ENCODE data around the gene PLAU. TPM values are rescaled to one million over a fixed set of nuclear protein-coding genes. Genes with fewer than 3 reads are reported as not detected.

The PLAU gene
- total and polyA plus RNA-seq, 2 of the 13 experiments (the other 11 are each of a cell fraction or from before 2014, with no cell fraction given) = 0.45 to 11.2 TPM

GRCh38 chr10:73886661-73887293, 24.2 kb upstream of the PLAU start (continued):
- TF ChIP-seq TBL1XR1 (IDR thresholded peaks at IDR 0.05; ENCODE audit: borderline replicate concordance, low read length, partially characterized antibody) (no peak), SP5 (CRISPR knock-in tag; IDR thresholded peaks at IDR 0.05; ENCODE audit: borderline replicate concordance, low read depth) (no peak), ZBTB37 (CRISPR knock-in tag; IDR thresholded peaks at IDR 0.05) (no peak), SETDB1 (CRISPR knock-in tag; IDR thresholded peaks at IDR 0.05; ENCODE audit: borderline replicate concordance) (no peak), CEBPZ (IDR thresholded peaks at IDR 0.05; ENCODE audit: low read length) (no peak), SMAD1 (CRISPR knock-in tag; IDR thresholded peaks at IDR 0.05; ENCODE audit: borderline replicate concordance, low read depth) (no peak), GTF3A (CRISPR knock-in tag; conservative IDR thresholded peaks at IDR 0.05) (no peak), ZNF441 (CRISPR knock-in tag; IDR thresholded peaks at IDR 0.05; ENCODE audit: borderline replicate concordance) (no peak), HOXD1 (CRISPR knock-in tag; IDR thresholded peaks at IDR 0.05) (no peak), ZNF337 (CRISPR knock-in tag; IDR thresholded peaks at IDR 0.05; ENCODE audit: borderline replicate concordance, low read depth) (no peak), ZNF512 (CRISPR knock-in tag; IDR thresholded peaks at IDR 0.05) (no peak)
